ENCODE measurements around the gene SPPL2B.

GRCh38 chr19:2317300-2317699 is 11.2 kb upstream of the SPPL2B start:
- no peak for TF ChIP-seq CTCF (conservative IDR thresholded peaks at IDR 0.05; ENCODE audit: low read length)
- TF ChIP-seq EZH2phosphoT487 (IDR thresholded peaks at IDR 0.05; ENCODE audit: borderline replicate concordance): no peak
